Fibroblast of skin of right biceps (primary cell): ENCODE data around the gene PDZD7.
A peak's percentile ranks its signal among the peaks of the same experiment; 100 is the strongest.

Experiments used
- DNase-seq: peaks from one replicate; pipeline ENCODE4 v3.0.0-alpha.2; 2013

Gene PDZD7

GRCh38 chr10:101060951-101061623, 30.2 kb upstream of the PDZD7 start:
- peak; percentile 96 for DNase-seq

- peak; percentile 97 for DNase-seq
Observed at GRCh38 chr10:101060036-101060950, 29.4 kb upstream of the PDZD7 start.

- DNase-seq, result no peak
Observed at GRCh38 chr10:101056365-101057151, 25.6 kb upstream of the PDZD7 start.

- no peak for DNase-seq
Observed at GRCh38 chr10:101055411-101055810, 24.5 kb upstream of the PDZD7 start.

- no peak for DNase-seq
Observed at GRCh38 chr10:101054876-101055275, 23.9 kb upstream of the PDZD7 start.

GRCh38 chr10:101054351-101054750, 23.4 kb upstream of the PDZD7 start:
- DNase-seq, result no peak

GRCh38 chr10:101053516-101053915, 22.6 kb upstream of the PDZD7 start:
- DNase-seq, result peak; percentile 75

GRCh38 chr10:101052285-101052684, 21.4 kb upstream of the PDZD7 start:
- DNase-seq, result peak; percentile 71

- DNase-seq, result peak; percentile 52
Observed at GRCh38 chr10:101050208-101051069, 19.5 kb upstream of the PDZD7 start.

GRCh38 chr10:101047961-101048892, 17.3 kb upstream of the PDZD7 start:
- no peak for DNase-seq

GRCh38 chr10:101047268-101047667, 16.3 kb upstream of the PDZD7 start:
- DNase-seq, result no peak

- DNase-seq, result peak; percentile 48
Observed at GRCh38 chr10:101046332-101047238, 15.7 kb upstream of the PDZD7 start.

- DNase-seq, result no peak
Observed at GRCh38 chr10:101044117-101044516, 13.2 kb upstream of the PDZD7 start.

- DNase-seq, result no peak
Observed at GRCh38 chr10:101043363-101043707, 12.4 kb upstream of the PDZD7 start.

GRCh38 chr10:101042667-101043362, 11.9 kb upstream of the PDZD7 start:
- peak; percentile 93 for DNase-seq

GRCh38 chr10:101042118-101042517, 11.2 kb upstream of the PDZD7 start:
- DNase-seq, result no peak

- peak; percentile 83 for DNase-seq
Observed at GRCh38 chr10:101041252-101041761, 10.4 kb upstream of the PDZD7 start.

GRCh38 chr10:101040851-101041250, 9.9 kb upstream of the PDZD7 start:
- DNase-seq, result no peak

- DNase-seq, result no peak
Observed at GRCh38 chr10:101040061-101040460, 9.1 kb upstream of the PDZD7 start.
